ENCODE measurements around the gene SLC35F6.
"Not testable (repeated sequence)": the region's sequence is repeated elsewhere in the genome, so short reads cannot be mapped to it uniquely, and the experiment has no call there.

The SLC35F6 gene

GRCh38 chr2:26786207-26787028, 22.3 kb downstream of the SLC35F6 start:
- no peak for FAIRE-seq

DNA sequence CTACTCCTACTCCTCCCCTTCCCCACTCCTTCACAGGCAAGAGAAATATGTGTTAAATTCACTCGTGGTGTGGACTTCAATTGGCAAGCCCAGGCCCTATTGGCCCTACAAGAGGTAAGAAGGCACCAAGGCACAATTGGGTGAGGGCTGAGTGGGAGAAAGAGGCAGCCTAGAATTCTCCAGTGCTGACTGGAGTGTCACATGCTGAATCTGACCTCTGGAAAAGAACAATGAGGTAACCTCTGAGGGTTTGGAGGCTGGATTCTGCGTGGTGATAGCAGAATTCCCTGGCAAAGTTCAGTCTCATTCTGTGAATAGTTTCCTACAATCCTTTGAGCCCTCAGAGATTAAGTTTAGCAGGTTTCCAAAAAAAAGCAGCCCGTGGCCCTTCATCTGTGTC, 28.6 kb downstream of the SLC35F6 start:
- FAIRE-seq, result no peak

GRCh38 chr2:26793518-26793917, 29.4 kb downstream of the SLC35F6 start:
- no peak for FAIRE-seq

GRCh38 chr2:26795135-26795534, 31.1 kb downstream of the SLC35F6 start:
- FAIRE-seq, result not testable (repeated sequence)

DNA sequence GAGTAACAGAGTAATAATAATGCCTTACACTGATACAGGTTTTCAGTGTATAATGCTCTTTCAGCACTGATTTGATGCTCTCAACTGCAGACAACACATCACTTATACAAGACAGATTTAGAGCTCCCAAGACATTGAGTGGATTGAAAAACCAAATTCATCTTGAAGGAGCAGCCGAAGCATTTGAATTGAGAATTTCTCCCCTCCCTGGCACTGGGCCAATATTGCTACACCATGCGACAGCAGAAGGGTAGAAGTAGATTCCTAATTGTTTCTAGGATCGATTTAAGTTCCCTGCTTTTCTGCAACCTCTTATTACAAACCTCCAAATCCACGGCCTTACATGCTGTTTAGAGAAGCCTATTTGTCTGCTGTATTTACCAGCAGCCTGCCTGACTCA, 37.2 kb downstream of the SLC35F6 start:
- FAIRE-seq, result no peak

DNA sequence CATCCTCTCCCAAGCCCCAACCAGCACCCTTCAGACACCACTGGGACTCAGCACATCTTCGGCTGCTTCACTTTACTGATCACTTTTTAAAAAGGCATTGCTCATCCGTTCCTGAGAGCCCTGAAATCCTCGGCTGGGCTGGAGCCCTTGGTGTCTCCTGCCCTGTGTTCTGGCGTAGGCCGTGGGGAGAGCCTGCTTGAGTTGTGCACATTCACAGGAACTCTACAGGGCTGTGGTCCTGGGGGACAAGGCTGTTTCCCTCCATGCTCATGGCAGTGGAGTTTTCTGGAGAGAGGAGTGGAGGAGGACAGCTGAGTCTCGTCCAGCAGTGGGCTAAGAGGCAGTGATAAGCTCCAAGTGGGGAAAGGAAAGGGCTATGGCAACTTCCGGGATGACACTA, 37.7 kb downstream of the SLC35F6 start:
- FAIRE-seq, result no peak

DNA sequence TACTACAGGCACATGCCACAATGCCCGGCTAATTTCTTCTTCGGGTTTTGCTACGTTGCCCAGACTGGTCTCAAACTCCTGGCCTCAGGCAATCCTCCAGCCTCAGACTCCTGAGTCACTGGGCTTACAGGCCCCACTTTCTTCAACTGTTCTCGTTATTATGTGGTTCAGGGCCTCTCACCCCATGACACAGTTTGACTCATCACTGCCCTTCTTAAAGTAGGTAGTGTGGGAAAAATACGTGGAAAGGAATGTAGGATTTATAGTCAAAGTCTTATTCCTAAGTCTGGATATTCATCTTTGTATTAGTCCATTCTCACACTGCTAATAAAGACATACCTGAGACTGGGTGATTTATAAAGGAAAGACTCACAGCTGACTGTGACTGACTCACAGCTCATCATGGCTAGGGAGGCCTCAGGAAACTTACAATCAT, 41.2 kb downstream of the SLC35F6 start:
- no peak for FAIRE-seq

- no peak for FAIRE-seq
Measured at GRCh38 chr2:26807788-26808460, 43.8 kb downstream of the SLC35F6 start.

DNA sequence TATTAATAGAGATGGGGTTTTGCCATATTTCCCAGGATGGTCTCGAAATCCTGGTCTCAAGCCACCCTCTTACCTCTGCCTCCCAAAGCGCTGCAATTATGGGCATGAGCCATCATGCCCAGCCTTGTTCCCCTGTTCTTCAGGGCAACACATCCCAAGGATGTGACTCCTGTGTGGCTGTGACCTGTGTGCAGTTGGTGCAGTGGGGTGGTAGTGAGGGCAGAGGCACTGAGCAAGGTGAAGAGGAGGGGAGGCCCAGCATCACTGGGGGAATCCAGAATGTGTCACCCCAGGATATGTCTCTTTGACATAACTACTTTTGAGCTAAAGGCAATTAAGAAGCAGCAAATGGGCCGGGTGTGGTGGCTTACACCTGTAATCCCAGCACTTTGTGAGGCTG, 45.1 kb downstream of the SLC35F6 start:
- no peak for FAIRE-seq

GRCh38 chr2:26809876-26810577, 45.9 kb downstream of the SLC35F6 start:
- no peak for FAIRE-seq

- no peak for FAIRE-seq
Measured at GRCh38 chr2:26811261-26811660, 47.2 kb downstream of the SLC35F6 start.

- no peak for FAIRE-seq
Measured at GRCh38 chr2:26811791-26812694, 48.0 kb downstream of the SLC35F6 start.

DNA sequence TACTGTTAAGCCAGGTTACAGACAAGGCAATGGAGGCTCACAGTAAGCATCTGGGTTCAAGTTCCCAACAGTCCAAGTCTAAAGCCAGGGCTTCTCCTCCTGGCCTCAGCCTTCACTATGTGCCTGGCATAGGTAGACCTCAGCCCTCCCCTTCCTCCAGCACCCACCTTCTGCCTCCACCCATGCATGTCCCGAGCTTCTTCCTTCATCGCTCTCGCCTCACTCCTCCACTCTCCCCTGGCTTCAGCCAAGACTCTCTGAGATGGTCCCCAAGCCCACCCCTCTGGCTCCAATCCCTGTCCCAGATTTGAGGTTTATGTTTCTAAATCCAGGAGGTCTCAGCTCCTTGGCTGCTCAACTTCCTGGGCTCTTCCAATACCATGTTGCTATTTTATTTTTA, 48.6 kb downstream of the SLC35F6 start:
- no peak for FAIRE-seq

DNA sequence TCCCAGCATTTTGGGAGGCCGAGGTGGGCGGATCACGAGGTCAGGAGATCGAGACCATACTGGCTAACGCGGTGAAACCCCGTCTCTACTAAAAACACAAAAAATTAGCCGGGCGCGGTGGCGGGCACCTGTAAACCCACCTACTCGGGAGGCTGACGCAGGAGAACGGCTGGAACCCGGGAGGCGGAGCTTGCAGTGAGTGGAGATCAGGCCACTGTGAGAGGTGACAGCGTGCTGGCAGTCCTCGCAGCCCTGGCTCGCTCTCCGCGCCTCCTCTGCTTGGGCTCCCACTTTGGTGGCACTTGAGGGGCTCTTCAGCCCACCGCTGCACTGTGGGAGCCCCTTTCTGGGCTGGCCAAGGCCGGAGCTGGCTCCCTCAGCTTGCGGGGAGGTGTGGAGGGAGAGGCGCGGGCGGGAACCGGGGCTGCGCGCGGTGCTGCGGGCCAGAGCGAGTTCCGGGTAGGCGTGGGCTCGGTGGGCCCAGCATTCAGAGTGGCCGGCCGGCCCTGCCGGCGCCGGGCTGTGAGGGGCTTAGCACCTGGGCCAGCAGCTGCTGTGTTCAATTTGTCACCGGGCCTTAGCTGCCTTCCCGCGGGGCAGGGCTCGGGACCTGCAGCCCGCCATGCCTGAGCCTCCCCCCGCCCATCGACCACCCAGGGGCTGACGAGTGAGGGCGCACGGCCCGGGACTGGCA, 50.1 kb downstream of the SLC35F6 start:
- not testable (repeated sequence) for FAIRE-seq

GRCh38 chr2:26816893-26817292, 52.8 kb downstream of the SLC35F6 start:
- no peak for FAIRE-seq

DNA sequence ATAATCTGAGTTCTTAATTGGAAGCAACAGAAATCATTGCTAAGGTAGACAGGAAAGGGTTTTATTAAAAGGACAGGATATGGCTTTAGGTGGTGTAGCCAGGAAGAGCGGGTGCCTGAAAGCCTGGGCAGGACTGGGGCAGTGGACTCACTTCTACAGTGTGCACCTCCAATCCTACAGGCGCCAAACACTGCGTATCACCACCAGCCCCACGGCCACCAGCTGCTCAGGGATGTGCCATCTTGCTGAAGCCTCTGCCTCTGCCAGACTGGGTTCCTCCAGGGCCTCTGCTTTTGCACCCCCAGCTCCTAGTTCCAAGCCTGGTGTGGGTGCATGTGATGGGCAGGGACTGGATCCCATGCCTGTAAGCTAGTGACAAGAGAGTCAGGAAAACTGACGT, 54.2 kb downstream of the SLC35F6 start:
- FAIRE-seq, result no peak

- no peak for FAIRE-seq
Measured at GRCh38 chr2:26818972-26819371, 54.9 kb downstream of the SLC35F6 start.

DNA sequence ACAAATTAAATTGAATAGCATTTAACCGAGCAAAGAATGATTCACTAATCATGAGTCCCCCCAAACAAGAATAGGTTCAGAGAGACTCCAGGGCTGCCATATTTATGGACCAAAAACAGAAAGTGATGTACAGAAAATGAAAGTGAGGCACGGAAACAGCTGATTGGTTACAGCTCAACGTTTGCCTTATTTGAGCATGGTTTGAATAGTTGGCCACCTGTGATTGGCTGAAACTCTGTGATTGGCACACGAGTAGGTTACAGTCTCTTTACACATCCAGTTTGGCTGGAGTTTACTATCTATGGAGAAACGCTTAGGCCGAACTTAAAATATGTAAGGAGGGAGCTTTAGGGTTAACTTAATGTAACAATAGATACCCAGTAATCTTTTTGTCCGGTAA, 56.8 kb downstream of the SLC35F6 start:
- no peak for FAIRE-seq

- FAIRE-seq, result no peak
Measured at GRCh38 chr2:26822877-26823276, 58.8 kb downstream of the SLC35F6 start.

Data from islet of Langerhans (tissue), 1 donor.